Measurements from ENCODE around the gene PQBP1.

- TF ChIP-seq OVOL3 (tag by site-specific recombination; IDR thresholded peaks at IDR 0.05) (no peak), ZBTB26 (tag by site-specific recombination; optimal IDR thresholded peaks at IDR 0.05) (no peak), SP2 (tag by site-specific recombination; IDR thresholded peaks at IDR 0.05) (no peak), CTCF (tag by site-specific recombination; IDR thresholded peaks at IDR 0.05) (no peak), TRIM28 (IDR thresholded peaks at IDR 0.05; ENCODE audit: borderline replicate concordance, low read length) (no peak)
Measured at GRCh38 chrX:48904180-48904579, 6.5 kb downstream of the PQBP1 start.
